H1 (cell line): ENCODE data around the gene E2F2.

Source experiments
- CTCF ChIP-seq, 3 experiments: IDR thresholded peaks; 1 replicate in 2 of 3; 2 replicates in 1 of 3; pipeline versions ENCODE4 v1.5.1 to v1.6.1; 2011; ENCODE audit warnings: low read length in 3 of 3, mild to moderate bottlenecking in 3 of 3, inconsistent platforms in 2 of 3, low read depth in 1 of 3, moderate library complexity in 1 of 3; ENCODE audit not compliant: insufficient read depth in 1 of 3; ENCODE audit errors: control extremely low read depth in 1 of 3
- MAFK ChIP-seq: IDR thresholded peaks from 2 replicates; pipeline ENCODE4 v1.6.1; 2012; ENCODE audit warnings: low read depth, mild to moderate bottlenecking, improper control_type of control experiment, low read length
- RAD21 ChIP-seq, 2 experiments: IDR thresholded peaks in 1 of 2; conservative IDR thresholded peaks in 1 of 2; 2 replicates each; pipeline ENCODE4 v1.6.1; 2011; ENCODE audit warnings: low read depth in 2 of 2, low read length in 2 of 2, improper control_type of control experiment in 1 of 2, inconsistent platforms in 1 of 2, mild to moderate bottlenecking in 1 of 2, moderate library complexity in 1 of 2
- TEAD4 ChIP-seq: IDR thresholded peaks from 2 replicates; pipeline ENCODE4 v1.6.1; 2012; ENCODE audit warnings: low read depth, low read length, inconsistent platforms, mixed read lengths

DNA sequence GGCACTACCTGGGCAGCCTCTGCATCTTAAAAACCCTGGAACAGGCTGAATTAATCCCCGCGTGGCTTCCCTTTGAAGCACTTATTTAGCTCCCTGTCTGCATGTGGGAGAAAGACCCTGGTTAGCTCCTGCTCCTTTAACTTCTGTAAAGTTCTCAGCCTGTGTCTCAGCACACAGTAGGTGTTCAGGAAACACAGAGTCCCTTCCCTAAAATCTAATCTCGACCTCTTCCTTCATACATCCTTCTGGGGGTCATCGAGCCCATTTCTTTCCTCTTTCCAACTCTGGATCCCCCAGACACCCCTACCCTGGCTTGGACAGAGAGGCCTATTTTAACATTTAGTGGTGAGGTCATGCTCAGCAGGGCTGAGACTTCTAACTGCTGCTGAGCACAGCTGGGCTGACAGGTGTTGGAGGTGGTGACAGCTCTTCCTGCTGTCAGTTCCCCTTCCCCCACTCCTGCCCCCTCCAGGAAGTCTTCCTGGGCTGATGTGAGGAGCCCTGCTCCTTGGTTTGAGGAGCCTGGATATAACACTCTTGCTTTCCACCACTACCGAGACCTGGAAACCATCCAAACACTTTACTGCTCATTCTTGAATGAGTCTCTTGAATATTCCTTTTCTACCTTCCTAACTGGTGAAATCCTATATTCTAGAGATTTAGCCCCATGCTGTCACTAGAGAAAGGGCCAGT lies 5.3 kb downstream of the E2F2 start:
- TF ChIP-seq CTCF (IDR thresholded peaks at IDR 0.05; ENCODE audit: control extremely low read depth in 1 of 3, insufficient read depth in 1 of 3, low read depth in 1 of 3, low read length in 3 of 3): no peak
- no peak for TF ChIP-seq TEAD4
- TF ChIP-seq MAFK: no peak
- no peak for TF ChIP-seq RAD21 (IDR thresholded peaks at IDR 0.05 in 1 of 2, conservative IDR thresholded peaks at IDR 0.05 in 1 of 2; ENCODE audit: low read depth in 2 of 2, low read length in 2 of 2)
